GM04504 (cell line): ENCODE data around the gene CRAT.

Experiments
- DNase-seq: peaks from one replicate; pipeline ENCODE4 v3.0.0-alpha.2; 2012; ENCODE audit warnings: low read depth

CRAT gene

DNA sequence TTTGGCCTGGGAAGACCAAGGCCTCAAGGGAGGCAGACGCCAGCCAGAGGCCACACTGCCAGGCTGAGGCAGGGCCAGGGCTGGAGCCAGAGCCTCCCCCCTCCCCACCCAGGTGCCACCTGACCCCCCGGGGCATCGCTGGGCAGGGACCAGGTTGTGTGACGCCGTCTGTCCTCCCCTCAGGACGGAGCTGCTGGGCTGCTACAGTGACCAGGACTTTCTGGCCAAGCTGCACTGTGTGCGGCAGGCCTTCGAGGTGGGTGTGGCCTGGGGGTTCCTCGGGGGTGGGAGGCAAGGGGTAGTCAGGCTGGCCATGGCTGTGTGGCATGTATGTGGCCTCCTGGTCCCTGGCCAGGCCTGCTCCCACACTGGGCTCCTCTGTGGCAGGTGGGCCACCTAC lies 47.5 kb downstream of the CRAT start:
- no peak for DNase-seq

DNA sequence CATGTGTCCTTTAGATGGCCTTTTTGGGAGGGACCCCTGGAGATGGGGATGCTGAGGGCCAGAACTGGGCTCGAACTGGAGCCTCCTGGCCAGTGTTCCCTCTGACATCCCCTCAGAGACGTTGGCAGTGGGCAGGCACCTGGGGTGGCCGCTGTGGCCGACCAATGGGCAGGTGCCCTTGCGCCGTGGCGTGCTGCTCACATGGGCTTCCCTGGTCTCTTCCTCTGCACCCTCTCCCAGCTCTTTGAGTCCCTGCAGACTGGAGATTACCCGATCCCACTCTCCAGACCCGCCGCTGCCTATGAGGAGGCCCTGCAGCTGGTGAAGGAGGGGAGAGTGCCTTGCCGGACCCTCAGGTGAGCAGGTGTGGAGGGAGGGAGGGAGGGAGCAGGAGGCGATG lies 49.6 kb downstream of the CRAT start:
- no peak for DNase-seq

DNA sequence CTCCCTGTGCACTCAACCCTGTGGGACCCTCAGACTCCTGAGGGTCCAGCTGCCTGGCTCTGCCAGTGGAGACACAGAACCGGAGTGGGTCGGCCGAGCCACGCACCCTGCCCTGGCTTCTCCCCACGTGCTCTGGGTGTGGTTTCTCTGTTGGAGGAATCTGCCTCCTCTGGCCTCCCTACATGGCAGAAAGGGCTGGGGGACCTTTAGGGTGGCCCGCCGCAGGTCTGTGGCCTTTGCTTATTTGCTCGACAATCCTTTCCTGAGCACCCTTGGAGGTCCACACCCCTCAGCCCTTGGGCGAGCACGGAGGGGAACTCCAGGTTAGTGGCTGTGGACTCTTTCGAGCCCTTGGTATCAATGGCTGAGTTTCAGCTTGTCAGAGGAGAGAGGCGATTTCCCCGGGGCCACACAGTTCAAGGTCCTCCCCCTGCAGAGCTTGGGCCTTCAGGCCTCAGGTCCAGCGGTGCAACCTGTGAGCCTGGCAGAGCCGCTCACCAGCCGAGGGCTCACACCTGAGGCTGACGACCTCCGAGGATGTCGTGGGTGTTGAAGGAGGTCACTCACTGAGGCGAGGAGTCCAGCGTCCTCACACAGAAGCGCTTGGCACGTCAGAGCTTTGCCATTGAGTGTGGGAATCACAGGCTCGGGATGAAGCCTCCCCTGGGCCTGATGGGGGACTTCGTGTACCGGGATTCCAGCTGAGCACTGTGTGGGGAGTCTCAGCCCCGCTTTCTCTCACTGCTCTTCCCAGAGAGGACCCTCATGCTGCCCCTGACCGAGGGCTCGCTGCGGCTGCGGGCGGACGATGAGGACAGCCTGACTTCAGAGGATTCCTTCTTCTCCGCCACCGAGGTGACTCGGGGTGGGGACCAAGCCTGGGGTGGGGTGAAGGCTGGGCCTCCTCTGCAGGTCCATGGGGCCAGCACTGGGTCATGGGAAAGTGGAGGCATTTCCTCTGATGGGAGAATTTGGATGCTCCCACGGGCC lies 50.5 kb downstream of the CRAT start:
- DNase-seq = no peak

DNA sequence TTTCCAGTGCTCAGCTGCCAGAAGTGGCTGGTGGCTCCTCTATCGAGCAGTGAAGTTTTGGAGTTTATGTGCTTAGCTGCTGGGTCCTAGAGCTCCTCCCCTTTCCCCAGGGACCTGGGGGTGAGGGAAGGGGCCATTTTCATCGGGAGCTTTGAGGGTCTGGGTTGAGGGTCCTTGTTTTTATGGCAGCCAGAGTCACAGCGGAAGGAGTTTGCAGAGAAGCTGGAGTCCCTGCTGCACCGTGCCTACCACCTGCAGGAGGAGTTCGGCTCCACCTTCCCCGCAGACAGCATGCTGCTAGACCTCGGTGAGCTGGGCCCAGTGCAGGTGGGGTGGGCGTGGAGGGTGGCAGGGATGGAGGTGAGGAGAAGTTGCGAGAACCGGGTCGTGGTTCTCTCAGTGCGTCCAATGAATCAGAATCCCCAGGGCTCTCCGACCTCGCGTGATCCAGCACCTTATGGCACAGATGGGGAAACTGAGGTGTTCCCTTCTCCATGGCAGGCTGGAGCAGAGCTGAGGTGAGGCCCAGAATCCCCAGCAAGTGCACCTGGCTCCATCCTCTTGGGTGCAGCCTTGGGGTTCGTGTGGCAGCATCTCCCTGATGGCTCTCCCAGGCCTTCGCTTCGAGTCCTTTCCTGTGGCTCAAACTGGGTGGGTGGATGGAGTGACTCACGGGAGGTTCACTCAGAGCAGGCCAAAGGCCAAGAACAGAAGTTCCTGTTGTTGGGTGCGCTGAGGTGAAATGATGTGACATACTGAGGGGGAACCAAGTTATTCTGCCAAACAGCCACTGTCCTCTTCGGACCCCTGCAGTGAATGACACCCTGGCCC lies 51.4 kb downstream of the CRAT start:
- DNase-seq = no peak

DNA sequence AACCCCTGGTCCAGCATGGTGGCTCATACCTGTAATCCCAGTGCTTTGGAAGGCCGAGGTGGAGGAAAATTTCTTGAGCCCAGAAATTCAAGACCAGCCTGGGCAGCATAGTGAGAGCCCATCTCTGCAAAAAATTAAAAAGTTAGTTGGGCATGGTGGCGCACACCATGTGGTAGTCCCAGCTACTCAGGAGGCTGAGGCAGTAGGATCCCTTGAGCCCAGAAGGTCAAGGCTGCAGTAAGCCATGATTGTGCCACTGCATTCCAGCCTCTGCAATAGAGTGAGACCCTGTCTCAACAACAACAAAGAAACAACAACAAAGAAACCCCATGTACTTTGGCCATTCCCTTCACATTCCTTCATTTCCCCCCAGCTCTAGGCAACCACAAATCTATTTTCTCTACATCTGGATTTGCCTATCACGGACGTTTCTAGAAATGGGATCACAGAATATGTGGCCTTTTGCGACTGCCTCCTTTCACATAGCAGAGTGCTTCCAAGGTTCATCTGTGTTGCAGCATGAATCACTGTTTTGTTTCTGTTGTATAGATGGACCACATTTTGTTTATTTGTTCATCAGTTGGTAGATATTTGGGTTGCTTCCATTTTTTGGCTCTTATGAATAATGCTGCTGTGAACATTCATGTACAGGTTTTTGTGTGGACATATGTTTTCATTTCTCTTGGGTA lies 56.3 kb downstream of the CRAT start:
- no peak for DNase-seq

DNA sequence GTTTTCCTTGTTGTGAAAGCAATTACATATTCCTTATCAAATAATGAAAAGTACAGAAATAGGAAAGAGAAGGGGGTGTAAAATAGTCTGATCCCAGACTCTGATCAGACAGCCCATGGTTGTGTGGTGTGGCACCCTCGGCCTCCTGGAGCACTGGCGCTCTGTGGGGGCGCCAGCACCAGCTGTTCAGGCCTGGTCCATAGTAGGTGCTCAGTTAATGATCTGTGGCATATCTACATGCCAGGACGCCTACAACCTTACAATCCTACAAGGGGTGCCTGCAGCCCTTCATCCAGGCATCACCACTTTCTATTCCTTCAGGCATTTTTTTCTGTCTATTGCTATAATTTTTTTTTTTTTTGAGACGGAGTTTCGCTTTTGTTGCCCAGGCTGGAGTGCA lies 57.6 kb downstream of the CRAT start:
- DNase-seq = no peak

DNA sequence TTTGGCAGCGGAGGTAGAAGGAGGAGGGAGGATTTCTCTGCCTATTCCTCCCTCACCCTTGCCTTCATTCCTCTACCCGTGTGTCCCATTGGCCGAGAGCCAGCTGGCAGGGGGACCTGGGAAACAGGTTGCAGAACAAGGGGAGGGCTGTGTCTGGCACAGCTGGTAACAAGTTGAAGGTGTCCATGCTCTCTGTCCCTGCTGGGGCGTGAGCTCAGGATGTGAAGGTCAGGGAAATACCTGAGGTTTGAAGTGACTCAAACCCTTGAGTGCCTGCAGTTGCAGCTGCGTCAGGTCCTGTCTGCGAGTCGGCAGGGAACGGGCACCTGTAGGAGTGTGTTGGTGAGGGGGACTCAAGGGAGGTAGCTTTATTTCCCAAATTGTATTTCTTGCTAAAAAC lies 58.0 kb downstream of the CRAT start:
- no peak for DNase-seq
